Measurements from ENCODE around the gene ADCK2. TPM values are rescaled to one million over a fixed set of nuclear protein-coding genes. Genes with fewer than 3 reads are reported as not detected.

Gene ADCK2
- total RNA-seq, 4 donors from 2014 or later: 17.6 to 34.1 (median 21.6) TPM

DNA sequence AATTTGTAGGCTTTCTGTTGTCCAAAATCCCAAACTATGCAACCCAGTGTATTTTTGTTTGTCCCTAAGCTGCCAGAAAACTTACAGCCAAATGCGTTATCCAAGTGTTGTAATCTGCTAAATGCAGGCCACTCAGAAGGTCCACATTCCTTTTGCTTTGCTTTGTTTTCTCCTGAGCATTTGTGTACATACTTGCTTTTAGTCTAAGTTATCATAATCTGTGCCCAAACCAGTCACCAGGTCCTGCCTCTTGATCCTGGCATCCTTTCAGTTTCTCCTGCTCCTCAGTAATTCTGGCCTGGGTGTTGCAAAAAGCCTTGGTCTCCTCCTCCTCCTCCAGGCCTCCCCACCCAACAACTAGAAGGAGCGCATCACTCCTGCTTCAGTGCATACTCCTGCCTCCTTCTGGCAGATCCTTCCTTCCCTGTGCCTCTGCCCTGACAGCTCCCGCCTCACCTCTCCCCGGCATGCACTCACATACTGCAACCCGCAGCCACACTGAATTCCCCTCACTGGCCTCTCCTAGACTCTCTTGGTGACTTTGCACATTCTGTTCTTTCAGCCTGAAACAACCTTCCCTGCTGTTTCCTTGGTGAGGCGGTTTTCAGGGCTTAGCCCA is 34.5 kb upstream of the ADCK2 start:
- H3K27me3 ChIP-seq: peaks cover 0 to 74% (median 6%) of the 10 kb centered on the region in 4 donors
- WGBS, 2 donors: 42 to 56% methylated on average over 5 to 6 of the region's 6 CpGs
- DNase-seq: no peak
- peak overlapping the region in 2 of 4 donors; percentile 55 to 72 for H3K4me3 ChIP-seq
- H3K4me1 ChIP-seq: peaks cover 11 to 66% (median 25%) of the 10 kb centered on the region in 3 donors
- H3K27ac ChIP-seq: peak overlapping the region; percentile 51 to 93 (median 80)
- intact Hi-C loops (cut with DNase I): no loop called here
- H3K9me3 ChIP-seq: no peaks in the 10 kb centered on the region
- no peak for TF ChIP-seq POLR2A (IDR thresholded peaks at IDR 0.05)
- TF ChIP-seq CTCF (IDR thresholded peaks at IDR 0.05): no peak
- no peaks in the 10 kb centered on the region for H3K36me3 ChIP-seq

DNA sequence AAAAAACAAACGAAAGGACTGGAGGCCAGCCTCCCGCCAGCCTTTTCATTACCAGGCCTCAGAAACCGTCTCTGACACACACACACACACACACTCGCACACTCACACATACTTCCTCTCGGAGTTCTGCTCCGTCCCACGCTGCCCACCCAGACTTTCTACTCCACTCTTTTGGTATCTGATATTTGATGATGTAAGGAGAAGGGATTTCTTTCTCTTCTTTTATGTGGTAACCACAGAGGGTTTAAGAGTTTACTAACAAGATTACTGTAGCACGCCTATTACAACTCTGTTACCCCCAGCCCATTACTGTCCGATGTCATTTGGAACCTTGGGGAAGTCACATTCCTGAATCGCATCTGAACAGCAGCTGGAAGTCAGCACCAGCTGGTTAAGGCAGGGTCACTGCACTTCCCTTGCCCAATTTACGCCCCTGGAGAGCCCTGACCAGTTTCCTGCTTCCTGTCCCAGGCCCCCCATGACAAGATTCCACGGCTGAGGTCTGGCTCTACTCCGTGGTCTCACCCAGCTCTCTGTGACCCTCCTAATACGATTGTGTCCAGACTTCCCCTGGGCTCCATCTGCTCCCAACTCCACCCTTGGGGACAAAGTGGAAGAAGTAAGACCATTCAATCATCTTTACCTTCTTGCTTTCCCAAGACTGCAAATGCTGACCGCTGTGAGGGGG is 33.2 kb upstream of the ADCK2 start:
- Histone ChIP-seq H3K36me3 (no peaks in the 10 kb centered on the region), H3K4me3 (peak overlapping the region; percentile 33 to 72 (median 52)), H3K27ac (peak overlapping the region; percentile 61 to 93 (median 80)), H3K9me3 (no peaks in the 10 kb centered on the region), H3K27me3 (peaks cover 0 to 83% (median 6%) of the 10 kb centered on the region in 4 donors), H3K4me1 (peaks cover 11 to 66% (median 25%) of the 10 kb centered on the region in 3 donors)
- no peak for DNase-seq
- TF ChIP-seq CTCF (IDR thresholded peaks at IDR 0.05) (no peak), POLR2A (IDR thresholded peaks at IDR 0.05) (no peak)
- intact Hi-C loops (cut with DNase I): no loop called here
- WGBS, 2 donors: 20 to 25% methylated on average over 15 of the region's 15 CpGs

DNA sequence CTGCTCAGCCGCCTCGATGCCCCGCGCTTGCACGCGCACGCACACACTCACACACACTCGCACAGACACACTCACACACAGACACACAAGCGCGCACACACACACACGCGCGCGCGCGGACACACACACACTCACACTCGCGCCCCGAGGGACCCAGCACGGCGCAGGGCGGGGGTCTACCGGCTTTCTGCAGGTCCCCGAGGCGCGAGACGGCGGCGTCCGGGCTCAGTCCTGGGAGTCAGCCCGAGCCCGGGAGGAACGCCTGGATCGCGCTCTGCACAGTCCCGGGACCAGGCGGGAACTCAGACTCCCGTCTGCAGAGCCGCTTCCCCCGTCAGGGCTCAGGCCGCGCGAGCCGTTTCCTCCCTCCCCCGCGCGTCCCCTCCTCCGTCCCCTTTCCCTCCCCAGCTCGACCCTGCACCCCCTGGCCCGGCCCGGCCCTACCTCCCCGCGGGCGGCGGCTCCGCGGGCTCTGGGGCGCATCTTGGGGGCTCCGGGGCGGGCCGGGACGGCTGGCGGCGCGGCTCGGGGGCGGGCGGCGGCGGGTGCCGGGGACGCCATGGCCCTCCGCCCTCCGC is 32.6 kb upstream of the ADCK2 start:
- WGBS, 2 donors: 5% methylated on average over 7 of the region's 74 CpGs
- peaks cover 11 to 63% (median 25%) of the 10 kb centered on the region in 3 donors for H3K4me1 ChIP-seq

GRCh38 chr7:140640727-140641523 is 31.8 kb upstream of the ADCK2 start, which contains the start of gene DENND2A:
TSS of gene DENND2A (minus strand) at chr7:140640813. CDS start at chr7:140602397, 38,416 bp downstream.
- peaks cover 0 to 85% (median 6%) of the 10 kb centered on the region in 4 donors for H3K27me3 ChIP-seq
- intact Hi-C loops (cut with DNase I): no loop called here
- DNase-seq: no peak

More for the DNA sequence above, 32.6 kb upstream of the ADCK2 start:
- Histone ChIP-seq H3K4me3 (peak overlapping the region; percentile 33 to 72 (median 52)), H3K36me3 (no peaks in the 10 kb centered on the region), H3K27me3 (peaks cover 0 to 87% (median 6%) of the 10 kb centered on the region in 4 donors), H3K27ac (peak overlapping the region; percentile 61 to 93 (median 80)), H3K9me3 (no peaks in the 10 kb centered on the region)
- intact Hi-C loops (cut with DNase I): no loop called here
- no peak for DNase-seq
- TF ChIP-seq CTCF (IDR thresholded peaks at IDR 0.05): no peak
- no peak for TF ChIP-seq POLR2A (IDR thresholded peaks at IDR 0.05)

More at GRCh38 chr7:140640727-140641523, 31.8 kb upstream of the ADCK2 start, which contains the start of gene DENND2A:
- H3K9me3 ChIP-seq: no peaks in the 10 kb centered on the region
- peak within 1 kb of the TSS; percentile 61 to 93 (median 82) for H3K27ac ChIP-seq
- no peaks in the 10 kb centered on the region for H3K36me3 ChIP-seq
- H3K4me1 ChIP-seq: peaks cover 11 to 55% (median 25%) of the 10 kb centered on the region in 3 donors
- peak within 1 kb of the TSS; percentile 33 to 72 (median 52) for H3K4me3 ChIP-seq
- TF ChIP-seq CTCF (IDR thresholded peaks at IDR 0.05): no peak
- no peak for TF ChIP-seq POLR2A (IDR thresholded peaks at IDR 0.05)
- 28 to 59% methylated on average over 8 to 16 of the region's 78 CpGs for WGBS, 2 donors

Data from esophagus squamous epithelium (tissue), 5 donors.